GM12878 (cell line): ENCODE data around the gene CREG2.

Experiments used
- RUNX3 ChIP-seq: IDR thresholded peaks from 2 replicates; pipeline ENCODE4 v1.6.1; 2012; ENCODE audit warnings: low read length, inconsistent platforms
- ZNF384 ChIP-seq: IDR thresholded peaks from 2 replicates; pipeline ENCODE4 v1.6.1; 2012; ENCODE audit warnings: low read depth, mild to moderate bottlenecking, low read length, improper control_type of control experiment, borderline replicate concordance
- TF ChIP-seq, protein P1 (sequence below), 3 experiments: IDR thresholded peaks in 2 of 3; conservative IDR thresholded peaks in 1 of 3; 2 replicates each; pipeline ENCODE4 v1.5.1; 2011; ENCODE audit warnings: low read depth in 3 of 3, low read length in 3 of 3, mild to moderate bottlenecking in 3 of 3, control low read depth in 2 of 3, moderate library complexity in 2 of 3, inconsistent platforms in 1 of 3, mixed read lengths in 1 of 3; ENCODE audit not compliant: control insufficient read depth in 2 of 3, insufficient read depth in 1 of 3; ENCODE audit errors: extremely low read depth in 1 of 3

DNA sequence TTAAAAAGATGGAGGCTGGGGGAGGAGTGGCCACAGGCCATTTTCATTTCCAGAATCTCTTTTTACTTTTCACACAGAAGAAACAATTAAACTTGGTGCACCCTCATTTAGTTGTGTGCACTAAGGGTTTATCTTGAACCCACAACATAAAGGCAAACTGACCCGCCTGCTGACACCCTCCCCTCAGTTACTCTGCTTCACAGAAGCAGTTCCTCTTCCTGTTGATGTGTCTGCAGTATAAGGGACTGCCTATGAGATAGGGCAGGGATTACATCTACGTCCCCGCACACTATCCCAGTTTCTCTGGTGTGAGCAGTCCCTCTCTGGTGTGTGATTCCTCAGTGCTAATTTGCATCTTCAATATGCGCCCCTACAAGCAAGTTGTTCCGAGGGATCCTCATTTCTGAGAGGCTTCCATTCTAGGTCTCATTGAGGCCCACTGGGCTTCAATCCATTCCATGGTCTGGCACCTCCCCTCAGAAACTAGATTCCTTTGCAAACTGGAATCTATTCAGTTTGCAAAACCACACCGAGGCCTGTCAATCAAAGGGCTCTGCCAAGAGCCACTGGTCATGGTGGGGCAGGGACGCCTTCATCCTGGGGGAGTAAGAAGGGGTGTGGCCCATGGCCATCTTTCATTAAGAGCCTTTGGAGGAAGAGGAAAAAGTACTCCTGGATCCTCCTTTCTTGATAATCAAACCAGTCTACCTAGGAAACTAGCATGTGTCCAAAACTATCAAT is 12.3 kb downstream of the CREG2 start:
- TF ChIP-seq ZNF384 (no peak), RUNX3 (no peak)
- TF ChIP-seq, protein P1, sequence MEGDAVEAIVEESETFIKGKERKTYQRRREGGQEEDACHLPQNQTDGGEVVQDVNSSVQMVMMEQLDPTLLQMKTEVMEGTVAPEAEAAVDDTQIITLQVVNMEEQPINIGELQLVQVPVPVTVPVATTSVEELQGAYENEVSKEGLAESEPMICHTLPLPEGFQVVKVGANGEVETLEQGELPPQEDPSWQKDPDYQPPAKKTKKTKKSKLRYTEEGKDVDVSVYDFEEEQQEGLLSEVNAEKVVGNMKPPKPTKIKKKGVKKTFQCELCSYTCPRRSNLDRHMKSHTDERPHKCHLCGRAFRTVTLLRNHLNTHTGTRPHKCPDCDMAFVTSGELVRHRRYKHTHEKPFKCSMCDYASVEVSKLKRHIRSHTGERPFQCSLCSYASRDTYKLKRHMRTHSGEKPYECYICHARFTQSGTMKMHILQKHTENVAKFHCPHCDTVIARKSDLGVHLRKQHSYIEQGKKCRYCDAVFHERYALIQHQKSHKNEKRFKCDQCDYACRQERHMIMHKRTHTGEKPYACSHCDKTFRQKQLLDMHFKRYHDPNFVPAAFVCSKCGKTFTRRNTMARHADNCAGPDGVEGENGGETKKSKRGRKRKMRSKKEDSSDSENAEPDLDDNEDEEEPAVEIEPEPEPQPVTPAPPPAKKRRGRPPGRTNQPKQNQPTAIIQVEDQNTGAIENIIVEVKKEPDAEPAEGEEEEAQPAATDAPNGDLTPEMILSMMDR (IDR thresholded peaks at IDR 0.05 in 2 of 3, conservative IDR thresholded peaks at IDR 0.05 in 1 of 3; ENCODE audit: control insufficient read depth in 2 of 3, extremely low read depth in 1 of 3, insufficient read depth in 1 of 3, low read depth in 3 of 3, low read length in 3 of 3), result no peak
